Activated CD8-positive, alpha-beta memory T cell treated with anti-CD3 and anti-CD28 coated beads for 1 hour (primary cell): Measurements from ENCODE around the gene HIPK1.
"Not testable (repeated sequence)": the region's sequence is repeated elsewhere in the genome, so short reads cannot be mapped to it uniquely, and the experiment has no call there.

Experiments used
- DNase-seq, 2 donors: peaks; one replicate each; pipeline ENCODE4 v3.0.0-alpha.2; 2020; ENCODE audit warnings: low read depth in 1 of 2; ENCODE audit errors: extremely low read depth in 1 of 2

Gene HIPK1

DNA sequence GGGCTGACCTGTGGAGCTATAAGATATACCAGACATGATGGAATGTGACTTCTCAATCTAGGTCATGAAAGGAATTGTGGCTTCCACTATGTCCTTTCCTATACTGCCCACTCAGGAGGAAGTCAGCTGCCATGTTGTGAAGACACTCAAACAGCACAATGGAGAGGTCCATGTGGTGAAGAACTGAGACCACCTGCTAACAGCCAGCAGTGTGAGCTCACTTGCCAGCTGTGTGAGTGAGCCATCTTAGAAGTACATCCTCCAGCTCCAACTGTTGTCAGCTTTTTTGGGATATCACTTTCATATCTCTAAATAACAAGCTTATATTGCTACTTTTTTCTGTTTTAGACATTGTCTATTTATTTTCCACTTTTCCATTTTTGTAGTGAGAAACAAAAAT, 79.9 kb downstream of the HIPK1 start:
- DNase-seq: no peak

DNA sequence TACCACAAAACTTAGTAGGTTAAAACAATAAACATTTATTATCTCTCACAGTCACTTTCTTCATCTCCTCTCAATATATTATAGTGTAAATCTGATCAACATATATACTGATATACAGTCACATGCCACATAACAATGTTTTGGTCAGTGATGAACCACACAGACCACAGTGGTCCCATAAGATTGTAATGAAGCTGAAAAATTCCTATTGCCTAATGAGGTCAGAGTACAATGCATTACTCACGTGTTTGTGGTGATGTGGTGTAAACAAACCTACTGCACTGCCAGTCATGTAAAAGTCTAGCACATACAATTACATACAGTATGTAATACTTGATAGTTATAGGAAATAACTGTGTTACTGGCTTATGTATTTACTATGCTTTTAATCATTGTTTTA, 80.3 kb downstream of the HIPK1 start:
- no peak for DNase-seq

DNA sequence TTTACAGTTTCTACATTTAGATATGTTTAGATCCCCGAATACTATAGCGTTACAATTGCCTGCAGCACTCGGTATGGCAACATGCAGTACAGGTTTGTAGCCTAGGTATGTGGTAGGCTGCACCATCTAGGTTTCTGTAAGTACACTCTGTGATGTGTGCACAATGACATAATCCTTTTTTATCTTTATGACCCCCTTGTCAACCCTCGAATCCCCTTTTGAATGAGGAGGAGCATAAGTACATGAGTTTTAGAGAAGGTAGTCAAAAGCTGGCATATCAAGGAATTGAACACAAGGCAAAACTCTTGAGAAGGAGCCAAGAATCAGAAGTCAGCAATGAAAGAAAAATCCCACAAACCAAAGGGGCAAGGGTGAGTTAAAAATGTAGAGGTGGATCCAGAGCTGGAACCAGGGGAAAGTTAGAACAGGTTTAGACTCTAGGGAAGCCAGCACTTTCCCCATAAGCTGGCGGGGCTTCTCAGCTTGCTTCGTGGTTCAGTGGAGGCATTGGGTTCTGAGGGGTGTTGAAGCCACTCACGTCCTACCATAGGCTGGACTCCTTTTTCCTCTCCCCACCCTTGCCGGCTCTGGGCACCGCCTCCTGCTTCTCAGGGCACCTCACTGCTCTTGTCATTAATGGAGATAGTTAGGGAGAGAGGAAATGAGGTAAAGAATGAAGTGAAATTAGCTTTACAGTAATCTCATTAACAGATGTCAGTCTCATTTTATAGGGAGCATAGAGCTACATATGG, 81.5 kb downstream of the HIPK1 start:
- DNase-seq: no peak

DNA sequence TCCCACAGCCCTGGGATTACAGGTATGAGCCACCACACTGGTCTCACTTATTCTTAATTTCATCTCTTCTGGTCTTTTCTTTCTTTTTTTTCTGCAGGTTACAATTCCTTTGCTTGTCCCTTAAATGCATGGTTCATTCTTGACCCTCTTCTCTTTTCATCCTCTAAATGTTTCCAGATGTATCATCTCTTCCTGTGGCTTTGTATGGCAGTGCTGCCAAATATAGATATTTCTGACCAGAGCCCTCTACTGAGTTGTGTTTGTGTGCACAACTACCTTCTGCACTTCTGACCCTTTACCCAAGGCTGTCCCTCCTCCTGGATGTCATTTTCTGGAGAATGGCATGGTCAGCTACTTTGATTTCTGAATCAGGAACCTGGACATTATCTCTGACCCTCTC, 82.7 kb downstream of the HIPK1 start:
- DNase-seq: no peak

DNA sequence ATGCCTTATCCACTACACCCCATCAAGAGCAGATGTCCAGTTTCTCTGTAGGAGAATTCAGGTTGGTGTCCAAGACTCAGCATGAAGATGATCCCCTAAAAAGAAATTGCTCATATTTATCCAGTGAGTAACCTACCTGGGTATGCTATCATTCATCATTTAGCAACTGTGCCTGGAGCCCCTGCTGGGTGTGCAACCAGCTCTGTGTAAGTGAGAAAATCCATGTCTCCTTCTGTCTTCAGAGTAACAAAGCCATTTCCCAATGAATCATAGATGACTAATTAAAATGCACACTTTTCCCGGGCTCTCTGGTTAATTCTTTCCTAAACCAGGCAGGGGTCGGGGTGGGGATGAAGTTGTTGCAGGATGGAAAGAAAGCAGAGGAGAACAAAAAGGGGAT, 86.0 kb downstream of the HIPK1 start:
- DNase-seq: no peak

DNA sequence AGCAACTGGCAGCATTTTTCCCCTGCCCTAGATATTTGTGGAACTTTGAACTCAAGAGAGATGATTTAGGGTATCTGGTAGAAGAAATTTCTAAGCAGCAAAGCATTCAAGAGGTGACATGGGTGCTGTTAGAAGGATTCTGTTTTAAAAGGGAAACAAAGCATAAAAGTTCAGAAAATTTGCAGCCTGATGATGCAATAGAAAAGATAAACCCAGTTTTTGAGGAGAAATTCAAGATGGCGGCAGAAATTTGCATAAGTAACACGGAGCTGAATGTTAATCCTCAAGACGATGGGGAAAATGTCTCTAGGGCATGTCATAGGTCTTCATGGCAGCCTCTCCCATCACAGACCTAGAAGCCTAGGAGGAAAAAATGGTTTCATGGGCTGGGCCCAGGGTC, 90.6 kb downstream of the HIPK1 start:
- DNase-seq: not testable (repeated sequence)

DNA sequence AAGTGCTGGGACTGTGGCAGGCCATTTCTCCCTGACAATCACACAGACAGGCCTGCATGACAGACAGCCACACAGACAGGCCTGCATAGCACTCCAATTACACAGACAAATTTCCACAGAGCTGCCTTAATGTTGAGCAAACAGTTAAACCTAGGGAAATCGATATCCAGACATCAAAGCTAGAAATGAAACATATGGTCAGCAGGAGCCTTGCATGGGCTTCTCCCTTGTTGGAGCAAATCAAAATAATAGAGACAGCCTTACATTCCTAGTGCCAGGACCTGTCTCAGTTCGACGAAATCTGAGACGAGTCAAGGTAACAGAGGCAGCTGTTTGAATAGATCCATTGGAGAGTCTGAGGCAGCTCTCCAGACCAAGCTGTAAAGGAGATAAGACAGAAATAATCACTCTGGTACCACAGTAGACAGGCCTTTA, 92.6 kb downstream of the HIPK1 start:
- no peak for DNase-seq

DNA sequence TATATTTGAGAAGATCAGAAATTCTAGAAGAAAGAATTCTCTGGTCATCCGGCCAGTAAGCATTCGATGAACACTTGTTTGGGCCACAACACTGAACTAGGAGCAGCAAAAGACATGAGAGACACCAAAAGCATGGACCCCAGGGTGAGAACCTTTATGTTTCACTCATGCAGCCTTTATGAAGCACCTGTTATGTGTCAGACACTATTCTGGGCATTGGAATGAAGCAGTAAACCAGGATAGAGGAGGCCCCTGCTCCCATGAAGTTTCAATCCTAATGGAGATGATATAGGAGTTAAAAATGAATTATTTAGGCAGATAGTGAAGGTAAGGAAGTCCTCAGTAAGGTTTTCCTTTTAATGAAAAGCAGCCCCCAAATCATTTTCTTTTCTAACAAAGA, 93.8 kb downstream of the HIPK1 start:
- DNase-seq: no peak

DNA sequence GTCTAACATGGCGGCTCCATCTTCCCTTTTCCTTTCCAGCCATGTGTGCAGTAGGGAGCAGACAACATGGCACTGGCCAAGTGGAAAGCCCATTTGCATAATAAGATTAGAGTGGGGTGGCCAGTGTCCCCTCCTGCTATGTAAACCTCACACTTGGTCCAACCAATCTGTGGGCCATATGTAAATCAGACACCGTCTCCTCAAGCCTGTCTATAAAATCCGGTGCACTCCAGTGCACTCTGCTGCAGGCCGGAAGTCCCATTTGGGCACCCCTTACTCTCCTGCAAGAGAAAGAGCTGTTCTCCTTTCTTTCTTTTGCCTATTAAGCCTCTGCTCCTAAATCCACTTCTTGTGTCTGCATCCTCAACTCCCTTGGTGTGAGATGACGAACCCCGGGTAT, 94.3 kb downstream of the HIPK1 start:
- no peak for DNase-seq

DNA sequence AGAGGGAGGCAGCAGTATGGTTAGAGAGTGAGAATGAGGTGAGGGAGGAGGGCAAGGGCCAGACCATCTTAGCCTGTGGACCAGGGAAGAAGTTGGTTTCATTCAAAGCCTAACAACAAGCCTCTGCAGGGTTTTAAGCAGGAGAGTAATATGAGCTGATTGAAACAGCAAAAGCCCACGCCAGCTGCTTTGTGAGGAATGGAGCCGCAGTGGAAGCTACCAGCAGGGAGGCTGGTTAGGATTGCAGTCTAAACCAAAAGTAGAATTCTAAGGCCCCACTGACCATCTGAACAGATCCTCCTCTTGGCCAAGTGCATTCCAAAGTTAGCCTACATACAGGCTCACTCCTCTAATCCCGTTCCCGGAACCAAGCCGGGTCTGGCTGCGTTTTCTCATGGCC, 94.9 kb downstream of the HIPK1 start:
- no peak for DNase-seq

DNA sequence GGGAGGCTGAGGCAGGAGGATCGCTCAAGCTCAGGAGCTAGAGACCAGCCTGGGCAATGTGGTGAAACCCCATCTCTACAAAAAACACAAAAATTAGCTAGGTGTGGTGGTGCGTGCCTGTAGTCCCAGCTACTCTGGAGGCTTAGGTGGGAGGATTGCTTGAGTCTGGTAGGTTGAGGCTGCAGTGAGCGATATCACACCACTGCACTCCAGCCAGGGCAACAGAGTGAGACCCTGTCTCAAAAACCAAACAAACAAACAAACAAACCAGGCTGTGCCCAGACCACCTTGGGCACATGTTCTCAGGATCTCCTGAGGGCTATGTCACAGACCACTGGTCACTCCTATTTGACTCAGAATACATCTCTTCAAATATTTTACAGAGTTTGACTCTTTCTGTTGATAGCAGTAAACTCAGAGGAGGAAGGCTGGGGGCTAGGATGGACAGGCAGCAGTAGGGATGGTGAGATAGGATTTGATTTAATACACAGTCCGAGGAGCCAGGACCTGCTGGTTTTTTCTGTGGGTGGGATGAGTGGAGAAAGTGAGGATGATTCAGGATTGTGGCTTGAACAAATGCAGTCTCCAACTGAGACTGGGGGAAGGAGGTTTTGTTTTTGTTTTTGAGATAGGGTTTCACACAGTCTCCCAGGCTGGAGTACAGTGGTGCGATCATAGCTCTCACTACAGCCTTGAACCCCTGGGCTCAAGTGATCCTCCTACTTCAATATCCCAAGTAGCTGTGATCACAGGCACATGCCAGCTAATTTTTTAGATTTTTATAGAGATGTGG, 96.7 kb downstream of the HIPK1 start:
- no peak for DNase-seq

DNA sequence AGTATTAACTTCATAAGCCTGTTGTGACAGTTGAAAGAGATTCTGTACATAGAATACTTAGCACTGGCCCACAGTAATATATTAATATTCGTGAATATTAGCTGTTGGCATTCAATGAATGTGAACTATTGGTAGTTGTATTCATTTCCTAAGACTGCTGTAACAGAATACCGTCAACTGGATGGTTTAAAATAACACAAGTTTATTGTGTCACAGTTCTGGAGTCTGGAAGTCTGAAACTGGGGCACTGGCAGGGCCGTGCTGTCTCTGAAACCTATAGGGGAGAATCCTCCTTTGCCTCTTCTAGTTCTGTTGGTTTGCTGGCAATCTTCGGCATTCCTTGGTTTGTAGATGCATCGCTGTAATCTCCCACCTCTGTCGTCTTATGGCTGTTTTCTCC, 97.7 kb downstream of the HIPK1 start:
- no peak for DNase-seq
